Omental fat pad (tissue), 4 donors: ENCODE results near the gene SPAG6. TPM values are rescaled to one million over a fixed set of nuclear protein-coding genes. Genes with fewer than 3 reads are reported as not detected.

Experiments used
- ATAC-seq: fragments of 150-250 bp; one replicate; pipeline ENCODE4 v1.9.1; 2016; ENCODE audit warnings: mild to moderate bottlenecking, moderate library complexity; ENCODE audit not compliant: low FRiP score
- DNase-seq: peaks from one replicate; pipeline ENCODE4 v3.0.0-alpha.2; 2019; ENCODE audit warnings: low spot score
- CTCF ChIP-seq, 3 donors: fragments of 450-650 bp; IDR thresholded peaks; one replicate each; pipeline ENCODE4 v1.5.1; 2016 to 2017; ENCODE audit warnings: antibody characterized with exemption in 3 of 3, mild to moderate bottlenecking in 3 of 3, moderate library complexity in 2 of 3
- small RNA-seq: library from RNA; depleted of rRNA; stranded (forward); fragments of <200 nt; gene quantifications from one replicate; pipeline ENCODE3, GENCODE V24; 2016
- total RNA-seq, 4 donors: library from RNA; depleted of rRNA; stranded (reverse); fragments of >200 nt; gene quantifications; one replicate each; pipeline ENCODE4 v1.1.0, GENCODE V29; 2016

SPAG6 gene
- total RNA-seq, 4 donors from 2014 or later, result not detected

GRCh38 chr10:22460101-22460500 lies 114.8 kb downstream of the SPAG6 start:
- no peak for TF ChIP-seq CTCF (IDR thresholded peaks at IDR 0.05)
- ATAC-seq (no peak), DNase-seq (no peak)

- ATAC-seq, result no peak
- TF ChIP-seq CTCF (IDR thresholded peaks at IDR 0.05), result no peak
These were observed 115.5 kb downstream of the SPAG6 start for GRCh38 chr10:22460531-22461403.

GRCh38 chr10:22461891-22462290 lies 116.6 kb downstream of the SPAG6 start:
- TF ChIP-seq CTCF (IDR thresholded peaks at IDR 0.05), result no peak
- DNase-seq (no peak), ATAC-seq (no peak)

More at GRCh38 chr10:22460531-22461403, 115.5 kb downstream of the SPAG6 start:
- DNase-seq, result no peak

GRCh38 chr10:22463255-22463654 lies 118.0 kb downstream of the SPAG6 start:
- DNase-seq, result no peak
- no peak for TF ChIP-seq CTCF (IDR thresholded peaks at IDR 0.05)
- ATAC-seq, result no peak

GRCh38 chr10:22464966-22465629 lies 119.8 kb downstream of the SPAG6 start:
- DNase-seq (no peak), ATAC-seq (no peak)
- no peak for TF ChIP-seq CTCF (IDR thresholded peaks at IDR 0.05)

GRCh38 chr10:22466763-22467334 lies 121.6 kb downstream of the SPAG6 start:
- no peak for TF ChIP-seq CTCF (IDR thresholded peaks at IDR 0.05)
- ATAC-seq, result no peak

More at GRCh38 chr10:22466763-22467334, 121.6 kb downstream of the SPAG6 start:
- no peak for DNase-seq

Small RNAs within 50 kb of the gene (small RNA-seq; reads per million reads assigned to genes)
- gene AL158211.3, result not detected

Other genes with a start within 250 kb of the SPAG6 start
- not detected for gene EBLN1, start 127.5 kb upstream of the SPAG6 start, total RNA-seq
- gene COMMD3, start 29.1 kb upstream of the SPAG6 start, total RNA-seq, result 10 to 100 TPM; 17.8 to 31.9 (median 26.7) TPM
- 10 to 100 TPM; 55.4 to 76.1 (median 62.6) TPM for gene BMI1, start 24.4 kb upstream of the SPAG6 start, total RNA-seq